Tibial nerve (tissue), 4 donors: Measurements from ENCODE around the gene DYRK1B. TPM values are rescaled to one million over a fixed set of nuclear protein-coding genes. Genes with fewer than 3 reads are reported as not detected.
"Not testable (repeated sequence)": the region's sequence is repeated elsewhere in the genome, so short reads cannot be mapped to it uniquely, and the experiment has no call there.

ENCODE experiments used
- DNase-seq, 2 donors: peaks; one replicate each; pipeline ENCODE4 v3.0.0-alpha.2; 2019; ENCODE audit warnings: low spot score in 2 of 2
- H3K27ac ChIP-seq, 4 donors: fragments of 200-600 bp; sonication (generic) in 3 of 4; one replicate each; pipeline ENCODE4 v1.5.1; 2017 to 2019; ENCODE audit warnings: mild to moderate bottlenecking in 1 of 4
- H3K27me3 ChIP-seq, 2 donors: fragments of 200-600 bp; sonication (generic) in 1 of 2; one replicate each; pipeline versions ENCODE4 v1.5.1 to v1.6.0; 2017 to 2019
- H3K36me3 ChIP-seq, 3 donors: fragments of 200-600 bp; sonication (generic); one replicate each; pipeline ENCODE4 v1.5.1; 2018 to 2019
- H3K4me1 ChIP-seq, 4 donors: fragments of 200-600 bp; sonication (generic) in 3 of 4; one replicate each; pipeline ENCODE4 v1.5.1; 2017 to 2019
- H3K4me3 ChIP-seq, 4 donors: fragments of 200-600 bp; sonication (generic) in 3 of 4; one replicate each; pipeline ENCODE4 v1.5.1; 2017 to 2019; ENCODE audit warnings: mild to moderate bottlenecking in 1 of 4, moderate library complexity in 1 of 4
- H3K9me3 ChIP-seq, 4 donors: fragments of 200-600 bp; sonication (generic) in 3 of 4; one replicate each; pipeline ENCODE4 v1.5.1; 2017 to 2019
- CTCF ChIP-seq, 5 experiments: fragments of 200-600 bp in 3 of 5; fragments of 450-650 bp in 2 of 5; sonication (generic) in 3 of 5; IDR thresholded peaks; one replicate each; pipeline ENCODE4 v1.5.1; 2016 to 2019; ENCODE audit warnings: antibody characterized with exemption in 5 of 5, mild to moderate bottlenecking in 3 of 5, moderate library complexity in 2 of 5
- EP300 ChIP-seq, 2 donors: sonication (generic); formaldehyde crosslinking; IDR thresholded peaks; one replicate each; pipeline ENCODE4 v1.6.1; 2017; ENCODE audit warnings: antibody characterized with exemption in 2 of 2, mild to moderate bottlenecking in 1 of 2
- POLR2A ChIP-seq, 2 donors: fragments of 450-650 bp; IDR thresholded peaks; one replicate each; pipeline ENCODE4 v1.6.1; 2017; ENCODE audit warnings: antibody characterized with exemption in 2 of 2, mild to moderate bottlenecking in 2 of 2, moderate library complexity in 2 of 2
- WGBS, 2 donors: methylation state at CpG; one replicate each; pipeline ENCODE4 v1.1.5; 2018; 5-methylcytosine and 5-hydroxymethylcytosine counted together
- total RNA-seq, 4 donors: library from RNA; depleted of rRNA; stranded (reverse); fragments of >200 nt; gene quantifications; one replicate each; pipeline ENCODE4 v1.1.0, GENCODE V29; 2016

Gene DYRK1B
- total RNA-seq, 4 donors from 2014 or later = 12.6 to 15.9 (median 13.1) TPM

- H3K27ac ChIP-seq = no peak overlapping the region
- 82 to 87% methylated on average over 4 of the region's 4 CpGs for WGBS, 2 donors
- H3K27me3 ChIP-seq = no peaks in the 10 kb centered on the region
- TF ChIP-seq POLR2A (IDR thresholded peaks at IDR 0.05) (no peak), EP300 (IDR thresholded peaks at IDR 0.05) (no peak), CTCF (IDR thresholded peaks at IDR 0.05) (no peak)
- no peak overlapping the region for H3K4me3 ChIP-seq
- no peak for DNase-seq
- H3K4me1 ChIP-seq = peaks cover 0 to 13% (median 0%) of the 10 kb centered on the region in 4 donors
- H3K9me3 ChIP-seq = no peaks in the 10 kb centered on the region
- peaks cover 0 to 26% (median 0%) of the 10 kb centered on the region in 3 donors for H3K36me3 ChIP-seq
Measured at GRCh38 chr19:39818626-39819097, 15.3 kb downstream of the DYRK1B start.

- Histone ChIP-seq H3K27me3 (no peaks in the 10 kb centered on the region), H3K4me1 (peaks cover 0 to 7% (median 0%) of the 10 kb centered on the region in 4 donors), H3K9me3 (no peaks in the 10 kb centered on the region), H3K36me3 (peaks cover 0 to 26% (median 0%) of the 10 kb centered on the region in 3 donors), H3K27ac (no peak overlapping the region), H3K4me3 (no peak overlapping the region)
- WGBS, 2 donors = 86 to 90% methylated on average over 12 of the region's 12 CpGs
- no peak for TF ChIP-seq EP300 (IDR thresholded peaks at IDR 0.05)
- no peak for TF ChIP-seq CTCF (IDR thresholded peaks at IDR 0.05)
- no peak for TF ChIP-seq POLR2A (IDR thresholded peaks at IDR 0.05)
- no peak for DNase-seq
Measured at GRCh38 chr19:39817888-39818561, 15.9 kb downstream of the DYRK1B start.

- no peak overlapping the region for H3K4me3 ChIP-seq
- H3K4me1 ChIP-seq = no peaks in the 10 kb centered on the region
- no peak for TF ChIP-seq POLR2A (IDR thresholded peaks at IDR 0.05)
- no peak for TF ChIP-seq CTCF (IDR thresholded peaks at IDR 0.05)
- no peak for TF ChIP-seq EP300 (IDR thresholded peaks at IDR 0.05)
- WGBS, 2 donors = 78 to 82% methylated on average over 5 of the region's 5 CpGs
- no peak for DNase-seq
- peaks cover 0 to 21% (median 0%) of the 10 kb centered on the region in 3 donors for H3K36me3 ChIP-seq
- no peak overlapping the region for H3K27ac ChIP-seq
- H3K27me3 ChIP-seq = no peaks in the 10 kb centered on the region
- no peaks in the 10 kb centered on the region for H3K9me3 ChIP-seq
Measured at GRCh38 chr19:39816287-39817048, 17.5 kb downstream of the DYRK1B start.

GRCh38 chr19:39814595-39814994 is 19.4 kb downstream of the DYRK1B start:
- no peak for DNase-seq
- no peak overlapping the region for H3K27ac ChIP-seq
- H3K4me1 ChIP-seq = no peaks in the 10 kb centered on the region
- peaks cover 0 to 17% (median 0%) of the 10 kb centered on the region in 3 donors for H3K36me3 ChIP-seq
- 77 to 82% methylated on average over 3 of the region's 3 CpGs for WGBS, 2 donors
- H3K9me3 ChIP-seq = peaks cover 0 to 1% (median 0%) of the 10 kb centered on the region in 4 donors
- H3K27me3 ChIP-seq = no peaks in the 10 kb centered on the region
- no peak for TF ChIP-seq EP300 (IDR thresholded peaks at IDR 0.05)
- TF ChIP-seq POLR2A (IDR thresholded peaks at IDR 0.05) = no peak
- no peak for TF ChIP-seq CTCF (IDR thresholded peaks at IDR 0.05)
- H3K4me3 ChIP-seq = no peak overlapping the region

GRCh38 chr19:39814111-39814510 is 19.9 kb downstream of the DYRK1B start:
- not testable (repeated sequence) for H3K27ac ChIP-seq, H3K27me3 ChIP-seq, H3K4me1 ChIP-seq, DNase-seq, H3K9me3 ChIP-seq, H3K4me3 ChIP-seq
- WGBS, 2 donors = 88 to 90% methylated on average over 6 of the region's 6 CpGs
- H3K36me3 ChIP-seq = peaks cover 0 to 17% (median 0%) of the 10 kb centered on the region in 3 donors
